Measurements from ENCODE around the gene NPIPA7. TPM values are rescaled to one million over a fixed set of nuclear protein-coding genes. Genes with fewer than 3 reads are reported as not detected.
"Not testable (repeated sequence)": the region's sequence is repeated elsewhere in the genome, so short reads cannot be mapped to it uniquely, and the experiment has no call there.

Gene NPIPA7
- total RNA-seq, 1 experiment from 2014 or later: 3.8 TPM

GRCh38 chr16:16399685-16400084 is 20.7 kb downstream of the NPIPA7 start:
- not testable (repeated sequence) for H2BK12ac ChIP-seq (ENCODE audit: insufficient read length, low read depth, low read length); H3K4me3 Mint-ChIP-seq; H3K36me3 Mint-ChIP-seq (ENCODE audit: insufficient read depth in 1 of 3, low read depth in 3 of 3); H3K18ac ChIP-seq (ENCODE audit: insufficient read length, low read depth, low read length); H3K27ac Mint-ChIP-seq; H3K14ac ChIP-seq (ENCODE audit: insufficient read depth, low read length); H4K91ac ChIP-seq (ENCODE audit: insufficient read length, low read depth, low read length); H4K20me1 ChIP-seq (ENCODE audit: control insufficient read depth, insufficient read depth, insufficient read length); H3K4me1 ChIP-seq (ENCODE audit: insufficient read depth, low read length); H3K9me3 ChIP-seq (ENCODE audit: control insufficient read depth, low read depth, low read length); H3K27me3 ChIP-seq (ENCODE audit: insufficient read depth, low read length); H4K5ac ChIP-seq (ENCODE audit: insufficient read length, low read depth, low read length); H2BK20ac ChIP-seq (ENCODE audit: low read depth, low read length, poor library complexity, severe bottlenecking); H3K4ac ChIP-seq (ENCODE audit: low read depth, low read length); H3K56ac ChIP-seq (ENCODE audit: insufficient read length, low read depth, low read length); H3K79me1 ChIP-seq (ENCODE audit: insufficient read depth, low read depth, low read length, poor library complexity, severe bottlenecking); H3K23ac ChIP-seq (ENCODE audit: insufficient read length, low read depth, low read length); H2BK5ac ChIP-seq (ENCODE audit: insufficient read length, low read length); H3T11ph ChIP-seq (ENCODE audit: low read length); H2BK15ac ChIP-seq (ENCODE audit: low read depth, low read length); H3K4me1 Mint-ChIP-seq; H2BK120ac ChIP-seq (ENCODE audit: low read depth, low read length, poor library complexity, severe bottlenecking); H3K23me2 ChIP-seq (ENCODE audit: insufficient read length, low read depth, low read length, poor library complexity, severe bottlenecking); H2AFZ ChIP-seq (ENCODE audit: low read length); H3K27me3 Mint-ChIP-seq (ENCODE audit: low read depth); DNase-seq; H3K27ac ChIP-seq (ENCODE audit: insufficient read length, low read depth, low read length); H4K8ac ChIP-seq (replicated peaks; ENCODE audit: insufficient read length, low read depth, low read length); H3K79me2 ChIP-seq (ENCODE audit: insufficient read depth, low read length); H3K4me2 ChIP-seq (ENCODE audit: insufficient read depth, insufficient read length, low read length); H2AK5ac ChIP-seq (ENCODE audit: insufficient read length, low read length); H3K9me3 Mint-ChIP-seq; H3K9ac ChIP-seq (ENCODE audit: extremely low read depth, insufficient read length, low read length)
- WGBS (ENCODE audit: extremely low coverage, insufficient read length, low lambda C conversion rate): no CpG with 5 or more reads among the region's 6 CpGs

- not testable (repeated sequence) for H3K9me3 Mint-ChIP-seq; H3K27ac ChIP-seq (ENCODE audit: insufficient read length, low read depth, low read length); H4K91ac ChIP-seq (ENCODE audit: insufficient read length, low read depth, low read length); H3K79me2 ChIP-seq (ENCODE audit: insufficient read depth, low read length); H4K20me1 ChIP-seq (ENCODE audit: control insufficient read depth, insufficient read depth, insufficient read length); H3K27me3 Mint-ChIP-seq (ENCODE audit: low read depth); H3K36me3 Mint-ChIP-seq (ENCODE audit: insufficient read depth in 1 of 3, low read depth in 3 of 3); H3K4ac ChIP-seq (ENCODE audit: low read depth, low read length); H3K9ac ChIP-seq (ENCODE audit: extremely low read depth, insufficient read length, low read length); H2BK20ac ChIP-seq (ENCODE audit: low read depth, low read length, poor library complexity, severe bottlenecking); H4K5ac ChIP-seq (ENCODE audit: insufficient read length, low read depth, low read length); H2BK120ac ChIP-seq (ENCODE audit: low read depth, low read length, poor library complexity, severe bottlenecking); H2AK5ac ChIP-seq (ENCODE audit: insufficient read length, low read length); H3K23me2 ChIP-seq (ENCODE audit: insufficient read length, low read depth, low read length, poor library complexity, severe bottlenecking); H2BK15ac ChIP-seq (ENCODE audit: low read depth, low read length); H4K8ac ChIP-seq (replicated peaks; ENCODE audit: insufficient read length, low read depth, low read length); H2AFZ ChIP-seq (ENCODE audit: low read length); H3K18ac ChIP-seq (ENCODE audit: insufficient read length, low read depth, low read length); H3K9me3 ChIP-seq (ENCODE audit: control insufficient read depth, low read depth, low read length); H3K4me1 ChIP-seq (ENCODE audit: insufficient read depth, low read length); H3K4me2 ChIP-seq (ENCODE audit: insufficient read depth, insufficient read length, low read length); H3K27ac Mint-ChIP-seq; H3K4me3 Mint-ChIP-seq; H3K79me1 ChIP-seq (ENCODE audit: insufficient read depth, low read depth, low read length, poor library complexity, severe bottlenecking); H3K27me3 ChIP-seq (ENCODE audit: insufficient read depth, low read length); H2BK12ac ChIP-seq (ENCODE audit: insufficient read length, low read depth, low read length); H3K56ac ChIP-seq (ENCODE audit: insufficient read length, low read depth, low read length); H3K14ac ChIP-seq (ENCODE audit: insufficient read depth, low read length); DNase-seq; H3T11ph ChIP-seq (ENCODE audit: low read length); H3K23ac ChIP-seq (ENCODE audit: insufficient read length, low read depth, low read length); H2BK5ac ChIP-seq (ENCODE audit: insufficient read length, low read length); H3K4me1 Mint-ChIP-seq
- no CpG with 5 or more reads among the region's 2 CpGs for WGBS (ENCODE audit: extremely low coverage, insufficient read length, low lambda C conversion rate)
These were observed 23.4 kb downstream of the NPIPA7 start for GRCh38 chr16:16402333-16402732.

Data from H9 (cell line).